8988T (cell line): Measurements from ENCODE around the gene CDC73.
"Not testable (repeated sequence)": the region's sequence is repeated elsewhere in the genome, so short reads cannot be mapped to it uniquely, and the experiment has no call there.

ENCODE experiments used
- DNase-seq: peaks from one replicate; pipeline ENCODE4 v3.0.0; 2011

CDC73 gene

GRCh38 chr1:193240609-193241008, 118.8 kb downstream of the CDC73 start:
- DNase-seq = no peak

- no peak for DNase-seq
Observed at GRCh38 chr1:193241132-193241827, 119.4 kb downstream of the CDC73 start.

GRCh38 chr1:193242000-193242399, 120.2 kb downstream of the CDC73 start:
- no peak for DNase-seq

GRCh38 chr1:193249187-193249586, 127.4 kb downstream of the CDC73 start:
- no peak for DNase-seq

- DNase-seq = no peak
Observed at GRCh38 chr1:193251950-193252349, 130.1 kb downstream of the CDC73 start.

GRCh38 chr1:193256019-193256418, 134.2 kb downstream of the CDC73 start:
- DNase-seq = no peak

GRCh38 chr1:193259636-193260035, 137.8 kb downstream of the CDC73 start:
- DNase-seq = no peak

- DNase-seq = no peak
Observed at GRCh38 chr1:193260056-193260745, 138.4 kb downstream of the CDC73 start.

GRCh38 chr1:193260896-193261295, 139.1 kb downstream of the CDC73 start:
- DNase-seq = no peak

- DNase-seq = no peak
Observed at GRCh38 chr1:193262661-193263060, 140.8 kb downstream of the CDC73 start.

- no peak for DNase-seq
Observed at GRCh38 chr1:193264313-193265065, 142.7 kb downstream of the CDC73 start.

GRCh38 chr1:193265716-193266115, 143.9 kb downstream of the CDC73 start:
- no peak for DNase-seq

- not testable (repeated sequence) for DNase-seq
Observed at GRCh38 chr1:193266794-193267193, 145.0 kb downstream of the CDC73 start.

GRCh38 chr1:193270996-193271395, 149.2 kb downstream of the CDC73 start:
- DNase-seq = no peak

GRCh38 chr1:193275773-193276172, 153.9 kb downstream of the CDC73 start:
- no peak for DNase-seq

- no peak for DNase-seq
Observed at GRCh38 chr1:193278968-193279367, 157.1 kb downstream of the CDC73 start.

GRCh38 chr1:193281894-193282293, 160.1 kb downstream of the CDC73 start:
- no peak for DNase-seq

GRCh38 chr1:193283016-193283415, 161.2 kb downstream of the CDC73 start:
- no peak for DNase-seq

- no peak for DNase-seq
Observed at GRCh38 chr1:193284219-193284618, 162.4 kb downstream of the CDC73 start.

GRCh38 chr1:193285641-193286040, 163.8 kb downstream of the CDC73 start:
- no peak for DNase-seq

GRCh38 chr1:193288548-193289080, 166.8 kb downstream of the CDC73 start:
- DNase-seq = not testable (repeated sequence)

GRCh38 chr1:193293726-193294125, 171.9 kb downstream of the CDC73 start:
- no peak for DNase-seq

- no peak for DNase-seq
Observed at GRCh38 chr1:193299038-193299437, 177.2 kb downstream of the CDC73 start.

GRCh38 chr1:193301746-193302145, 179.9 kb downstream of the CDC73 start:
- no peak for DNase-seq
